ENCODE measurements around the gene NMT1.

The NMT1 gene

DNA sequence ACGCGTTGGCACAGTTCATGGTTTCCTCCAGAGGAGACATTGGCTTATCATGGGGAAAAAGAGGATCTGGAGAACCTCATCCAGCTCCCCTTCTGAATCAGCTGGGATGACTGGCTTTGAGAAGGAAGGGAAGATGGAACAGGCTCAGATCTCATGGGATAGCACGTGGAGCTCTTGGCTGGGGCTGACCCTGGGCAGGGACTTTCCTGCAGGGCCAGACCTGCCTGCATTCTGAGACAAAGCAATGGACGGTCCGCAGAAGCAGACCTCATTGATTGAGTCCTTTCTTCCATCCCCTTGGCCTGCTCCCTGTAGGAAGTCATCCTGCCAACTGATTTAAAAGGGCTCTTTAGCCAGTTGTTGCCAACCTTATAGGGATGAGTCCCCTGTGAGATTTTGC, 45.0 kb downstream of the NMT1 start:
- DNase-seq = no peak

DNA sequence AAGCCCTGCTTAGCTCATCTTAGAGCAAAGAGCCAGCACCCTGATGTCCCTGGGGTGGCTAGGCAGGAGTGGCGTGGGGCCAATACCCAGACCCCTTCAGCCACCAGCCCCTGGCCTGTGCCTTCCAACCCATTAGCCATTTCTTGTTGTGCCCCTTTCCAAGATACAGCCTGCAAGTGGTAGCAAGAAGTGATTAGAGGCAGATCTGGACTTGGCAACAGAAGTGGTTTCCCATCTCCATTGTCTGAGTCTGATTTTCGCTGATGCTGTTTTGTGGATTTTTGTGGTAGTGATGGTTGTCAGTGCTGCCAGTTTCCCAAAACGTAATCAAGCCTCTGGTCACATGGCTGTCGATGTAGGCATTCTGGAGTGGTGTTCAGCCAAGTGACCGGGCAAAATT, 45.5 kb downstream of the NMT1 start:
- no peak for DNase-seq

DNA sequence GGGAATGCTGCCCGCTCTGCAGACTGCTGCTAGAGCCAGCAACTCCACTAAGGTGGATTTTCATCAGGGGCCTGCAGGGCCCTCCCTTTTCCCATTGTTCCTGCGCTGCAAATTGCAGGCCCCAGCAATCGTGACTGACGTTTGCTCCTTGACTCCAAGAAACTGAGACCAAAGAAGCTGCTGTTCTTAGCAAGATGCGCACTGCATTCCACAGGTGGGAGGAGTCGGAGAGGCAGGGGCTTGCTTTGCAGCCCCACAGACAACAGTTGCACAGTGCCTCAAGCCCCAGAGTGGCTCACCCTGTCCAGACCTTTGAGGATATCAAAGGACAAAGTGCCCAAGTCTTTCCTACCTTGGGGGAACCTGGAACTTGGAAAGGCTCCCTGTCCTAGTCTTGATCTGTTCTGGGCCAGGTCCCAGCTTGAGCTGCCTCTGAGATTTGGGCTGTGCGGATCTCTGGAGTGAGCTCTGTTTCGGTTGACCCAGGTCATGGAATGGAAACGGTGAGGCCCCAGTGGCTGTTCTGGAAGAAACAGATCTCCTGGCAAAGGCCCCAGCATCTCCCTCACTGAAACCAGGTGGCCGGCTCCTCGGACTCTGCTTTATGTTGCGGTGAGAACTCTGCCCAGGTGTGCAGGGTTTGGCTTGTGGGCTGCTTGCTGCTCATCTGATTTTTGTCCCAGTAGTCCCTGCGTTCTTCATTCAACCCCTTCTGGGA, 46.3 kb downstream of the NMT1 start:
- DNase-seq = no peak

DNA sequence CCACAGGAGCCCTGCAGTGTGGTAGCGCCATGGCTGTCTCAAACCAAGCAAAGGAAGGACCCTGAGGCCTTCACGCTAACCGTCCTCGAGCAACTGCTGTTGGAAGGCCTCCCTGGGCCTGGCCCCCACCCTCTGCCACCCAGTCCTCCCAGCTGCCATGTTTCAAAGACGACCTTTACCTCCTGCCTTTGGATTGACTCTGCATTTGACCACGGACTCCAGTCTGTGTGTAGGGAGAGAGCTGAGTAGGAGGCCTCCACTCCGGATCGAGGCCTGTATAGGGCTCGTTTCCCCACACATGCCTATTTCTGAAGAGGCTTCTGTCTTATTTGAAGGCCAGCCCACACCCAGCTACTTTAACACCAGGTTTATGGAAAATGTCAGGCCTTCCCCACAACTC, 46.9 kb downstream of the NMT1 start:
- DNase-seq = no peak

DNA sequence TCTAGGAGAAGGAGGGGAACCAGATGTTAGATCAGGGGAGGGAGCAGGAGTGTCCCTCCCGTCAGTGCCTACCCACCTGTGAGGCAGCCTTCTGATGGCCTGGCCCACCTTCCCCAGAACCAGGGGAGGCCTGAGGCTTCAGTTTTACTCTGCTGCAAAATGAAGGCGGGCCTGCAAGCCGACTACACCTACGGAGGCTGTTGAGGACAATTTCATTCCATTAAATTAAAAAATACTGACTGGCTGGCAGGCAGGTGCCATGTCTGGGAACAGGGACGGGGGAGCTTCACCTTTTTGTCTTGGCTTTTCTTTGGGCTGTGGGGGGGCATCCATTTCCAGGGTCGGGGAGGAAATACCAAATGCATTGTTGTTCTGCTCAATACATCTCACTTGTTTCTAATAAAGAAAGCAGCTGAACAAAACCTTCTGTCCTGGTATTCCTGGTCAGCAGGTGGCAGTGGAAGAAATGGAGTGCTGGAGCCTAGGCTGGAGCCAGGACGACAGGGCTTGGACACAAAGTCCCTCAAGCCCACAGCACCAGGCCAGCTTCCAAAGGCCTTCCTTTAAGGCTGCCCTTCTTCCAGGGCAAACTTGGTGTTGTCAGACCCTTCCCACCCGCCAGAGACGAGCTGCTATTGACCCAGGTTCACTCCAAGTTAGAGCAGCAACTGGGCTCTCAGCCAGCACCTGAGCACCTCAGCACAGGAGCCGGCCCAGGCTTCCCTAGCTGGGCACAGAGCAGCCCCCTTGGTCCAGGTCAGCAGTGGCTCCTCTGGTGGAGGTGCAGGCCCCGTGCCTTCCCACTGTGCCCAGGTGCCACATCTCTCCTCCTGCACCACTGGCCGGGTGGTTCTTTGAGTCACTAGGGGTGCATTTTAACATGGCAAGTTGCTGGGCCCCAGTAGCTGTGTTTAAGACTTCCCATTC, 47.7 kb downstream of the NMT1 start:
- no peak for DNase-seq

DNA sequence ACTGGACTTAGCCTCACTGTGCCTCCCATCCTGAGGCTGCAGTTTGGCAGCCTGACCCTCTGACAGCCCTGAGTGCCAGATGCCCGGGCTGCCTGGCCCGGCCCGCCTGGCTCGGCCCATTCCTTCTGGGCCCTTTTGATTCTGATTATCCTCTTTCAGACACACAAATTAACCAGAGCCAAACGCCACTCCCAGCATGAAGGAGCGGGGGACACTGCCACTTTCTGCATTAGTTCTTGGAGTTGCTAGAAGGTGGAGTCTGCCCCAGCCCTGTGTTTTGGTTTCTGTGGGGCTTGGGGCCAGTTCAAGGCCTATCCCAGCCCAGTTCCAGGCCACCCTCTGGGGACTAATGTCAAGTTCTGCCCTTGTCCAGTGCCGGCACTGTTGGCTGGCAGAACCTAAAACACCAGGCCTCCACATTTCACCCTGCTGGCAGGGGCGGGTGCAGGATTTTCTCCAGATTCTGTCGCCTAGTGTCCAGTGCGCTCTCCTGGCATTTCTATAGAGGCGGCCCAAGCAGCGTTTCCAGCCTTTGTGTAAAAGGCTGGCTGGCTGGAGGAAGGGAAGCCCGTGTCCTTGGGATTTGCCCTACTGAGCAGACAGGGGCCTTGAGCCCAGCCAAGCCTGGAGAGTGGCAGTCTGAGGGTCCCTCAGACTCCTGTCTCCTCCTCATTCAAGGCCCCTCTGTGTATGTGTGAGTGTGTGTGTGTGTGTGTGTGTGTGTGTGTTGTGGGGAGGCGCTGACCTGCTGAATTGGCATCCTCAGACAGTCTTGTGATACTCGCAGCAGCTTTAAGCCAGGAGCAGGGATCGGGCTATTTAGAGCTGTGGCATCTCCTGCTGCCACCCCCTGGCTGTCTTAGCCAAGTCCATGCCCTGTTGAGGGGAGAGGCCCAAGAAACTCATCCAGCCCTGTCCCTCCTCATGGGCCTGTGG, 49.8 kb downstream of the NMT1 start:
- no peak for DNase-seq

DNA sequence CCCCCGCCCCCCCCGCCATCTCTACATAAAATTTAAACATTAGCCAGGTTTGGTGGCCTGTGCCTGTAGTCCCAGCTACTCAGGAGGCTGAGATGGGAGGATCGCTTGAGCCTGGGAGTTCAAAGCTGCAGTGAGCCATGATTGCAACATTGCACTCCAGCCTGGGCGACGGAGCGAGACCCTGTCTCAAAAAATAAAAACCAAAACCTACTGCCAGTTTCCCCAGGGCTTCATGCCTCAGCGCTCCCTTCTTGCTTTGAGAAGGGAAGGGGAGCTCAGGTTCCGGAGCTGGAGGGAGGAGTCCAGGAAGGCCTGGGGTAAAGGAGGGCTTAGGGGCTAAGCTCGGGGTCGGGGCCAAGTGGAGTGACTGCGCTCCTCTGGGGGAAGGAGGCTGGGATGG, 50.7 kb downstream of the NMT1 start:
- DNase-seq = no peak

DNA sequence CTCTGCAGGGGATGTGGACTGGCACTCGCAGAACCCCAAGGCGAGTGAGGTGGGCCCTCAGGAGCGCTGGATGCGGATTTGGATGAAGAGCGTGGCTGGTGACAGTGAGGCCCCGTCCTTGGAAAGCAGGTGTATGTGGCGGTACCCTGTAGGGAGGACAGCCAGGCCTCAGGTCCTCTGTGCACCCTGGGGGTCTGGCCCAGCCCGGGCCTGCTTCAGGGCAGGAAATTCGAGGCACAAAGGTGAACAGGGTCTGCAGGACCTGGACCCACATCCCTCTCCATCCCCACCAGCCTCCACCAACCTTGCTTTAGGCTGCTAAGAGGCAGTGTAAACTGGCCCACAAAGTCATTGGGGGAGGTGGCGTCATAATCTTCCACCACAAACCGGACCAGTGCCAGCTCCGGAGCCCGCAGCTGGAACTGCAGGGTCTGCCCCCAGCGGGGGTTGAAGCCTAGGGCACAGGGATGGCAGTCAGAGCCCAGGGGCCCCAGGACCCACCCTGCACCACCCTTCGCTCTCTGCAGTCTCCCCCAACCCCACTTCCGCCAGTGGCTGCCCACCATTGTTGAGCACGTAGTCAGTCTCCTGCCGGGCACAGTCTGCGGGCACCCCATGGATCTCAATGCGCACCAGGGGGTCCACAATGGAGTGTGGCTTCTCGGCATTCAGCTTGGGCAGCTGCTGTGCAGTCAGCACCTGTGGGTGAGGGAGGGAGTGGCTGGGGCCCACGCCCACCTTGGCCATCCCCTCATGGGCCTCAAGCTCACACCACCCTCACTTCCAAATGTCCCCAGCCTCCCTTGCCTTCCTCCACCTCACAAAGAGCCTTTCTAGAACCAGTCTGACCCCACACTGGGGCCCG, 51.7 kb downstream of the NMT1 start:
- no peak for DNase-seq

DNA sequence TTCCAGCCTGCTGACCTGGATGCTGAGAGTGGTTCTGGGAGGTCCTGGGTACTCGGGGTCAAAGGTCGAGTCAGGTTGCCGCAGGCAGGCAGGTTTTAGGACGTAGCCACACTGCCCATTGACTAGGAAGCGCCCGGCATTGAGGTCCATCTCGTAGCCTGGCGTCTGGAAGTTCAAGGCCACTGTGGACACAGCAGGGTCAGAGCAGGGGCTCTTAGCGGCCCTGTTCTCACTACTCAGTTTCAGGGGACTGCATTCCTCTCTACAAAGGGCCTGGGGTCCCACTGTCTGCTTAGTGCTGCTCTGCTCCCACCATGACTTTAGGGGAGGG, 52.3 kb downstream of the NMT1 start:
- no peak for DNase-seq

DNA sequence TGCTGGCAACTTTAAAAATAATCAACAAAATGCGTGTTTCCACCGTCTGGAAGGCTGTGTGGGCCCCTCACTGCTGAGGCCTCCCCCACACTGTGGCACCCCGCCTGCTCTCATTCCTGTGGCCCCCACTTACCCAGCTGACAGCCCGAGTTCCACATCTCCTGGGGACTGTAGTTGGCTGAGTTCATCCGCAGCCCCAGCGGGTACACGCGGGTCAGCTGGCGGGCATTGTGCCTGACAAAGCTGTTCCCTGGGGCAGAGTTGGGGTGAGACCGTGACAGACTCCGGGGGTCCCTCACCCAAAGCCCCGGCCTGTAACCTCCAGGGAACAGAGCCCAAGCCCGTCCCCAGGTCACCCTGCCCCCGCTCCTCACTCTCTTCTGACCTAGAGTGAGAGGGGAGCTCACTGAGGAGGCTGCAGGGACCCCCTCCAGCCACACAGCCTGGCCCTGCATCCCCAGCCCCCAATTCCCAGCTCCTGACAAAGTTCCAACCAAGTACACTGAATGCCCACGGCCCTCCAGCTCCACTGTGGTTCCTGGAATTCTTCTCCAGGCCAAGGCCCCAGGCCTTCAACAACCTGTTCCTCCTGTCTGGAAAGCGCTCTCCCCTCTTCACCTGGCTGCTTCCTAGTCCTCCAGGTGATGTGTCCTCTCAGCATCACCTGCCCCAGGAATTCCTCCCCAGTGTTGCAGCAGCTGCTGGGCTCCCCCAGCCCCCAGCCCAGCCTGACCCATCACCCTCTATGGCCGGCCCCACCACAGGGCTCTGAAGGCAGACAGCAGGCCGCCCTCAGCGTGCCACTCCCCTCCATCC, 53.2 kb downstream of the NMT1 start:
- no peak for DNase-seq

DNA sequence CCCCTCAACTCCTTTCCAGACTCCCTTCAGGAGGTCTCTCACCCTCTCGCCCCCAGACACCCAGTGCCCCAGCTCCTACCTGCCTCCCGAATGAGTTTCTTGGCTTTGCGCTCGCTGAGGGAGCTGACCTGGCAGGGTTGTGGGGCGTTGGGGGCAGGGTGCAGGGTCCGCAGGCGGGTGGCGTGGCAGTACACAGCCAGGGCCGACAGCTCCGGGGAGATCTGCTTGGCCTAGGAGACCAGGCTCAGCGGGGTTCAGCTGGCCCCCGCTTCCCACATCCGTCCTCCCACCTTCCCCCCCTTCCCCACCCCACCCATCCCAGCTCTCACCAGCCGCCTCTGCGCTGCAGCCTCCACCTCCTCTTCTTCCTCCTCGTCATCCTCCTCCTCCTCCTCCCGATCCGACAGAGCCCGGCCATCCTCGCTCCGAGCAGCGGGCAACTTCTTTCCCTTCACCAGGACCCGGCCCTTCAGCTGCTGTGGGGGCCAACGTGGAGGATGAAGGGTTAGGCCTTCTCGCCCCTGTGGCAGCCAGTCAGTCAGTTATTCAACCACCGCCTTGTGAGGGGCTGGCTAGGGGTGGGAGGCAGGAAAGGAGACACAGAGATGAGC, 54.0 kb downstream of the NMT1 start:
- no peak for DNase-seq

DNA sequence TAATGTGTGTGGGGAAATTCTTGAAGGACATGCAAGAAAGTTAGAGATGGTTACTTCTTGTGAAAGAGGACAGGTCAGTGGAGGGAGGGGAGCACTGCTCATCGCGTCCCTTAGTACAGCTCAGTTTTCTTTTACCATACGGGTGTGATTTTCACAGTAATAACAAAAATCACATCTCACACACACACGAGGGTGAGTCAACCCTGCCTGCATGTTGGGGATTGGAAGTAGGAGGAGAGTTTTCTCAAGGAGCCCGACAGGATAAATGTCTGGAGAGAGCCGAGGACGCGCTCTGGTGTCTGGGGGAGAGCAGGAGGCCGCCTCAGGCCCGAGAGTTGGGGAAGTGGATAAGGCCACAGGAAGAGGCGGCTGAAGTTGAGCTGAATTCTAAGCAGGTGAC, 54.8 kb downstream of the NMT1 start:
- no peak for DNase-seq

DNA sequence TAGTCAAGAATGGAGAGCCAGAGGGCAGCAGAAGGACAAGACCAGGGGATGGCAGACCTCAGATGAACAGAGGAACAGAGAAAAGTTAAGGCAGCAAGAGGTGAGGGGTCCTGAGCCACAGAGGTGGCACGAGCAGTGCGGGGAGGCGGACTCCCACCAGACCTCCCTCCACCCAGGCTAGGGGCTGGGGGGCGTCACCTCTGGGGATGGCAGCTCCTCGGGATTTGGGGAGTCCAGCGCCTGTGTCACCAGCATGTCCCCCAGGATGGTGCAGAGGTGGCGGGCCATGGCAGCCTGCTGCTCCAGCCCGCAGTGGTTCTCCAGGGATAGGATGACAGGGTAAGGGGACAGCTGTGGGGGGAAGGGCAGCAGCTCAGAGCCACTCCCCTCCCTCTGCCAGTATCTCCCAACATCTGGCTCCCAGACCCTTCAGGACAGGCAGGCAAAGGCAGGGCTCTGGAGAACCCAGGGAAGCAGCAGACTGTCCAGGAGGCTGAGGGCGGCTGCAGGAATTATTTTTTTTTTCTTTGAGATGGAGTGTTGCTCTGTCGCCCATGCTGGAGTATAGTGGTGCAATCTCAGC, 55.4 kb downstream of the NMT1 start:
- DNase-seq = no peak

DNA sequence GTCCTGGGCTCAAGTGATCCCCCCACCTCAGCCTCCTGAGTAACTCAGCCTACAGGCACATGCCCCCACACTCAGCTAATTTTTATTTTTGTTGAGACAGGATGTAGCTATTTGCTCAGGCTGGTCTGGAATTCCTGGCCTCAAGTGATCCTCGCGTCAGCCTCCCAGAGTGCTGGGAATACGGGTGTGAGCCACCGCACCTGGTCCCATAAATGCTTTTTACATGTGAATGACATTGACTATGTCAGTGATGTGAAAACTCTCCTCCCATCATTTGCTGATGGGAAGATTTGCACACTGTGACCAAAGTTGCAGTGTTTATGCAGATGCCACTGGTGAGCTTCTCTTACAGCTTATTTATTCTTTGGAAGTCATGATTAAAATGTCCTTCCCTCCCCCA, 56.2 kb downstream of the NMT1 start:
- DNase-seq = no peak

DNA sequence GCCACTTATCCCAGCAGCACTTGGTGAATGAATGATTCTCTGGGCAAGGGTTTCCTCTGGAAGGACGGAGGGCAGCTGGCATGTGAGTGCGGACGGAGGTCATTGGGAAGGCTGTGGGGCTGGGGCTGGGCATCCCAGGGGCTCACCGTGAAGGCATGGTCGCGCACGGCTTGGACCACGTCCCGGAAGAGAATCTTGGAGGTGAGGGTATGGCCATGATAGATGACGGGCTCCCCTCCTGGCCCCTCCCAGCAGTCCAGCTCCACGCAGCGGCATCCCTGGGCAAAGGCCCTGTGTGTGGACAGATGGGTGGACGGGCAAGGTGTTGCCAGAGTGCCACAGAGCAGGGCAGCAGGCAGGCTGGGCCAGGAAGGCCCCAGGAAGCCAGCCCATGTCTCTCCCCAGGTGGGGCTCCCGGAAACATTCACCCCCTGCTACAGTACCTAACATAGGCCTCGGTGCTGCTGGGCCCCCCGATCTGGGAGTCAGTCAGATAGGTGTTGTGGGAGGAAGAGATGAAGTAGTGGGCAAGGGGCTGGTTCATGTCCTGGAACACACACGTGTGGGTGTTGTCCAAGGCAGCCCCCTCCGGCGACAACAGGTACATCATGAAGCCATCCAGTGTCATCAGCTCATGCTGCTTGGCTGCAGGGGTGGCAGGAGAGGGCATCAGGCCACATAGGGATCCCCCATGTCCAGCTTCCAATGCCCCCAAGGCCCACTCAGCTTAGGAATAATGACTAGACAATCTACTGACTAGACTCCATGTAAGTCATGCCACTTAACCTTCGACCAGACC, 56.9 kb downstream of the NMT1 start:
- no peak for DNase-seq

DNA sequence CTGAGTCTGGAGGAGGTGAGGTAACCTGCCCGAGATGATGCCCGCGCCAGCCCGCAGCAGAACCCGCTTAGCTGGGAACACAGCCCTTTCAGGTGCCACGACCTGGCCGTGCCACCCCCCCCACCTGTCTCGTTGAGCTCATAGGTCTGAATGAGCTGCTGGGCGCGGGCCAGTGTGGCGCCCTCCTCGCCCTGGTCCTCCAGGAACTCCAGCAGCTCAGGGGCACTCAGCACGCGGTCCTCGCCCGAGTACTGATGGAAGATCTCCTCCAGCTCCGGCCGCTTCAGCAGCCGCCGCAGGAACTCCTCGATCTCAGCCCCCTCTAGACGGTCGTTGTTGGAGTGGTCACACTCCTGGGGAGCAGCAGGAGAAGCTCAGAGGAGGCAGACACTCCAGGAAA, 57.6 kb downstream of the NMT1 start:
- DNase-seq = no peak

DNA sequence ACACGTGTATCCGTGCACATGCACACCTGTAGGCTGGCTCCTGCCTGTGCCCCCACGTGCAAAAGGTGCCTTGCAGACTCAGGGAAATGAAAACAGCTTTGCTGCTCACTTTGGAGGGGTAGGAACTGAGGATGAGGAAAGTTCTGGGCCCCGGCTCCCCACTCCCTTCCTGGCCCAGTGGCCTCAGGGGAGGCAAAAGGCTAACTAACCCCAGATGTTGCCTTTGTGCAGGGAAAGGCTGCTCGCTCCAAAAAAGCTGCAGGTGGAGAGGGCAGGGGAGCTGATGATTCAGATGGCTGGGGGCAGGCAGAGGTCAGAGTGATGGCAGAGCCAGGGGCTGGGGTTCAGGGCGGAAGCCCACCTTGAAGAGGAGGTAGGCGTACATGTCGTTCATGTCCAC, 58.8 kb downstream of the NMT1 start:
- no peak for DNase-seq

DNA sequence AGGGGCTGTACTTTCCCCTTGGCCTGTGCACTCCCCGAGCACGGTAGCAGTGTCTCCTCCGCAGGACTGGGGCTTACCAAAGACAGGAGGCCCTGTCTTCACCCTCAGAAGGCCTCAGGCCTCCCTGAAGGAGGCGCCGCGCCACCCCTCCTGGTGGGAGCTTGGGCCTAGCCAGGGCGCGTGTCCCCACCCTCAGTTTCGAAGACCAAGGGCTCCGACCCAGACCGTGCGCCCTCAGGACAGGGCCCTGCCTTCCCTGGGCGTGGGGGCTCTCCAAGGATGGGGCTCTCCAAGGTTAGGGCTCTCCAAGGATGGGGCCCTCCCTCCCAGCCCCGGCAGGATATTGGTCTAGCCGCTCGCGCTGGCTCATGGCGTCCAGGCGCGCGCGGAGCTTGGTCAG, 59.4 kb downstream of the NMT1 start:
- DNase-seq = no peak

DNA sequence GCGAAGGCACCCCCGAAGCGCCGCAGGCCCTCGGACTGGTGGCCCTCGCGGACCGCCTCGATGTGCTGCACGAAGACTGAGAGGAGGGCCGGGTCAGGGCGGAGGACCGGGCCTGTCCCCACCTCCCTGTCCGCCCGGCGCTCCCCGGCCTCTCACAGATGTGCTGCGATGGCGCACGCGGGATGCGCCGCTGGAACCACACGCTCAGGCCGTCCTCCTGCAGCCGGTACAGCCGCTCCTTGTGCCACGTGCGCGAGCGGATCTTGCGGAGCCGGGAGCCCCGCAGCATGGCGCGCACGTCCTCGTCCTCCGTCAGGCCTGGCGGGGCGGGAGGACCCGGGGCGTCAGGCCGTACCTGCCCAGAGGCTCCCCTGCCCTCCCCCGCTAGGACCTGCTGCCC, 59.9 kb downstream of the NMT1 start:
- DNase-seq = no peak
